ENCODE data around the gene EEF1AKMT3.

DNA sequence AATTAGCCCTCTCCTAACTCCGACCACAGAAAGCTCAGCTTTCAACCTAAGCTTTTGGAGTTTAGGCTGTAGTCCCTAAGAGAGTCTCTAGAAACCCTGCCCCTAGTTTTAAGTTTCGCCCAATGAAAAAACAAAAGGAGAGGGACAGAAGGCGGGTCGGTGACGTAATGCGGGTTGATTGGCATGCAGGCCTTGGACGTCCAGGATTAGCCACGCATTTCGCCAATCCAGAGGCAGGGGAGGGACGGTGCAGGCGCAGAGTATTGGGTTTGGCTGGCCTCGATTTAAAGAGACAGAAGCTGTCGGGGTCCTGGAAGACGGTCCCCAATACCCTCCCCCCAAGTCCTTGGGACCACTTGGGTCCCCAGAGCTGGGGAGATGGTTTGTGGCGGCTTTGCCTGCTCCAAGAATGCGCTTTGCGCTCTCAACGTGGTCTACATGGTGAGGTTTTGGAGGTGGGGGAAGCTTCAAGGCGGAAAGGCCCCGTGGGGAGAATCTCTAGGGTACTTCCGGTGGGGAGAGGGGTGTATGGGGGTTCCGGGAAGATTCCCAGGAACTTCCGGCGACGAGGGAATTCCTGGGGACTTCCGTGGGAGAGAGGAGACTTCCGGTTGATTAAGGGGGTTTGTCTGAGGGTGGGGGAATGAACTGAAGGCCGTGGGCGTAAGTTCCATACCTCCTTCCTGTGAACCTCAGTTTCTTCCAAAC, 27.5 kb upstream of the EEF1AKMT3 start, which contains the start of gene TSPAN31:
- TF ChIP-seq, protein P1, sequence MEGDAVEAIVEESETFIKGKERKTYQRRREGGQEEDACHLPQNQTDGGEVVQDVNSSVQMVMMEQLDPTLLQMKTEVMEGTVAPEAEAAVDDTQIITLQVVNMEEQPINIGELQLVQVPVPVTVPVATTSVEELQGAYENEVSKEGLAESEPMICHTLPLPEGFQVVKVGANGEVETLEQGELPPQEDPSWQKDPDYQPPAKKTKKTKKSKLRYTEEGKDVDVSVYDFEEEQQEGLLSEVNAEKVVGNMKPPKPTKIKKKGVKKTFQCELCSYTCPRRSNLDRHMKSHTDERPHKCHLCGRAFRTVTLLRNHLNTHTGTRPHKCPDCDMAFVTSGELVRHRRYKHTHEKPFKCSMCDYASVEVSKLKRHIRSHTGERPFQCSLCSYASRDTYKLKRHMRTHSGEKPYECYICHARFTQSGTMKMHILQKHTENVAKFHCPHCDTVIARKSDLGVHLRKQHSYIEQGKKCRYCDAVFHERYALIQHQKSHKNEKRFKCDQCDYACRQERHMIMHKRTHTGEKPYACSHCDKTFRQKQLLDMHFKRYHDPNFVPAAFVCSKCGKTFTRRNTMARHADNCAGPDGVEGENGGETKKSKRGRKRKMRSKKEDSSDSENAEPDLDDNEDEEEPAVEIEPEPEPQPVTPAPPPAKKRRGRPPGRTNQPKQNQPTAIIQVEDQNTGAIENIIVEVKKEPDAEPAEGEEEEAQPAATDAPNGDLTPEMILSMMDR (IDR thresholded peaks at IDR 0.05) = peak in 1 of 7 experiments; percentile 3
- peak; percentile 77 to 81 (median 79) for TF ChIP-seq POLR2AphosphoS5 (IDR thresholded peaks at IDR 0.05)
- peak in 1 of 4 donors; percentile 37 for TF ChIP-seq POLR2A (IDR thresholded peaks at IDR 0.05)

Data from stomach (tissue), 4 donors.